ENCODE results near the gene GOLPH3.
"Not testable (repeated sequence)": the region's sequence is repeated elsewhere in the genome, so short reads cannot be mapped to it uniquely, and the experiment has no call there.

GOLPH3 gene

DNA sequence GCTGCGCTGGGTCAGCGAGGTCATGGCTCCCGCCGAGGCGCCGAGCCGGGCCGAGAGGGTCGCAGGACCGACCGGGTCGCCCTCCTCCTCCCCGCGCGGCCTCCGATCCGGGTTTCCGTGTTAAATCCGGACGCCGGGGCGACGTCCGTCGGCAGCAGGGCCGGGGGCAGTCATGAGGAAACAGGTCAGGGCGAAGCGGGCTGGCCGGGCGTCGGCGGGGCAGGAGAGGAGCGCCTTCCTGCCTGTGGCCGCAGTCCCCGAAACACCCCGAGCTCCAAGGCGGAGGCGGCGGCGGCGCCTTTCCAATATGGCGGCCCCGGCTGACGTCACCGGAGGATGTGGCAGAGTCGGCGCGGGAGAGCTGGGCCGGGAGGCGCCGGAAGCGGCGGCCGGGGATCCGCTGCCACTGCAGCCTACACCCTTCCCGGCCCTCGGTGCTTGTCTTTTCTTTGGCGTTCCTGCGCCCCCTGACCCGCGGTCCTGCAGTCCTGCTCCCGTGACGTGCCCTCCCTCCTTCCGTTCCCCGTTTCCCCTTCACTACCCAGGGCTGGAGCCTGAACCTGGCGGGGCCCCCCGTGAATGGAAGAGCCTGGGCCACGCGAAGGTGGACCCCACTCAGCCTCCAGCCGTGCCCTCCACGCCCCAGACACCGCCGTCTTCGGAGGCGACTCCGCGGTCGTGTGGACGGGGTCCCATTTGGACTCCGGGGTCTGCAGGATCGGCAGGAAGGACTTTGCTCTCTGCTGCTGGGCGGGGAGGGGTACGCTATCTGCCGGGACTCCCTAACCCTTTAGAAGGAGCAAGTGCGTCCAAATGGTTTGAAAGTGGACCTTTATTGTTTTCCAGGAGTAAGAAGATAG, at the start of gene GOLPH3:
Gene GOLPH3, minus strand, starts transcription at position 309 of the 860 bp plus-strand sequence. Its CDS starts 285 bp downstream, at position 24.
- peak; percentile 90 for DNase-seq

DNA sequence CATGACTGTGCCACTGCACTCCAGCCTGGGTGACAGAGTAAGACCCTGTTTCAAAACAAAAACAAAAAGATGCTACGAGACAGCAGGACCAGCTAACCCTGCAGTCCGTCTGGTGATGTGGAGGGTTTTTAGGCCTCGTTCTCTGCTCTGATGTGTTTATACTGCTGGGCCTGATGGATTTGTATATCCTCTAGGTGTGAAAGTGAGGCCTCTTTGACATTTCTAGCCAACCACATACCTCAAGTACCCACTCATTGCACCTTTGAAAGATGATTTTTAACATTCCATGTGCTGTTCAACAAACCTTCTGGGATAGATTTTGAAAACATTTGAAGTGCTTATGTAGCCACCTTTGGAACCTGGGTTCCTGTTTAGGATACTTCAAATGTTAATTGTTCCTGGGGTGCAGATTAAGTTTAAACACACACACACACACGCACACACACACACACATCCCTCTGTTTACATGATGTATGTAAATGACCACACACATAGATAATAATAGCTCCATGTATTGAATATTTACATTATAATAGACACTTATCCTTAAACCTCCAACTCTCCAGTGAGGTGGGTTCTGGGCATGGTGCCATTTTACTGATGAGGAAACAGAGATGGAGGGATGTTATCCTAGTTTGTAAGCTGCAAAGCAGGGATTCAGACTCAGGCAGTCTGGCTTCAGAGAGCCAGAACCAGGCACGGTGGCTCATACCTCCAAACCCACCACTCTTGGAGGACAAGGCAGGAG, 48.8 kb upstream of the GOLPH3 start:
- no peak for DNase-seq

DNA sequence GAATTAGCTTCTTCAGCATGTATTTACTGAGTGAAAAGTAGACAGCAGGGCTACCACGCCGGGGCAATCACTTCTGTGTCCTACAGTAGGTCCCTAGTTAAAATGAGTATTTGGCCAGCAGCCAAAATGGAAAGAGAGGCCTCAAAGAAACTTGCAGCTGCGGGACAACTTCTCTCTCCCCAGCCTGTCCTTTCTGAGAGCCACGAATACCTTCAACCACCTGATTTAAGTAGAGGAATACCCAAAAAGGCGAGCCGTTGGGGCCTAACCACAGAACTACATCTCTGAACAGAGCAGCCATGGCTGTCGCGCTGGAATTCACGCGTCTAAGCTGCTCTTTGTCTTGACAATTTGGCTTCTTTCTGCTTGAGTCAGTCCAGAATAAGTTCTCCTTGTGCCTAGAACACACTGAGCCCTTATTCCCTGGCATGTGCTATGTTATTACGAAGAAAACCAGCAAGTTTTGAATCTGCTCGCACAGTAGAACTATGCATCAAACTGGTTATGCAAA, 43.8 kb upstream of the GOLPH3 start:
- DNase-seq = peak; percentile 8

DNA sequence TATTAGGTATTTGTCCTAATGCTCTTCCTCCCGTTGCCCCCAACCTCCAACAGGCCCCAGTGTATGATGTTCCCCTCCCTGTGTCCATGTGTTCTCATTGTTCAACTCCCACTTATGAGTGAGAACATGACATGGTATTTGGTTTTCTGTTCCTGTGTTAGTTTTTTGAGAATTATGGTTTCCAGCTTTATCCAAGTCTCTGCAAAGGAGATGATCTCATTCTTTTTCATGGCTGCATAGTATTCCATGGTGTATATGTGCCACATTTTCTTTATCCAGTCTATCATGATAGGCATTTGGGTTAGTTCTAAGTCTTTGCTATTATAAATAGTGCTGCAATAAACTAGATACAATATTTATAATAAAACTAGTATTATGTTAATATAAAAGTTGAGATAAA, 40.2 kb upstream of the GOLPH3 start:
- DNase-seq = not testable (repeated sequence)

DNA sequence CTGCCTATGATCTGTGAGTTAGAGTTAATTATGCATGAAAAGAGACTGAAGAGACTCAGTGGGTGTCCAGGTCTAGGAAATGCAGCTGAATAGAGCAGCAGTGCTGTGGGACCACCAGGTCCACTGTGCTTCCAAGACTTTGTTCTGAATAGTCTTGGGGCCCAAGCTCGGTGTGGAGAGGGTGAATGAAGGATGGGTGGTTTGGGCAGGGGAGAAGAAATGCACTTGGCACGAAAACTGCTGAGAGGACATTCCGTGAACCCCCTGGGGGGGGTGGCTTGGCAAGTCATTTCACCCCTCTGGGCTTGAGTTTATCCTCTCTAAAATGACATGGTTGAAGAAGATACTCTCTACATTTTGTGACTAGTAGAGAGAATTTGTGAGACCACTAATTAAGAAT, 36.0 kb upstream of the GOLPH3 start:
- DNase-seq = no peak

DNA sequence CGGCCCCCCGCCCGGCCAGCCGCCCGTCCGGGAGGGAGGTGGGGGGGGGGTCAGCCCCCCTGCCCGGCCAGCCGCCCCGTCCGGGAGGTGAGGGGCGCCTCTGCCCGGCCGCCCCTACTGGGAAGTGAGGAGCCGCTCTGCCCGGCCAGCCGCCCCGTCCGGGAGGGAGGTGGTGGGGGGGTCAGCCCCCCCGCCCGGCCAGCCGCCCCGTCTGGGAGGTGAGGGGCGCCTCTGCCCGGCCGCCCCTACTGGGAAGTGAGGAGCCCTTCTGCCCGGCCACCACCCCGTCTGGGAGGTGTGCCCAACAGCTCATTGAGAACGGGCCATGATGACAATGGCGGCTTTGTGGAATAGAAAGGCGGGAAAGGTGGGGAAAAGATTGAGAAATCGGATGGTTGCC, 34.7 kb upstream of the GOLPH3 start:
- DNase-seq = not testable (repeated sequence)

DNA sequence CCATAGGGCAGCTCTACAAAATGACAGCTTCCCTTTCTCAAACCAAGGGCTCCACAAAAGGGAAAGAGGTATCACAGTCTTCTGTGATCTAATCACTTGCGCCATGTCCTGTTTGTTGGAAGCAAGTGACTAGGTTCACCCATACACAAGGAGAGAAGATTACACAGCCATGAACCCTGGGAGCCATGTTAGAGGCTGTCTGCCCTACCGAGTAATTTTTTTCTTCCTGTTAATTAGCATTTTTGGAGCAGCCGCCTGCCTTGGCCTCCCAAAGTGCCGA, 33.2 kb upstream of the GOLPH3 start:
- DNase-seq = no peak

DNA sequence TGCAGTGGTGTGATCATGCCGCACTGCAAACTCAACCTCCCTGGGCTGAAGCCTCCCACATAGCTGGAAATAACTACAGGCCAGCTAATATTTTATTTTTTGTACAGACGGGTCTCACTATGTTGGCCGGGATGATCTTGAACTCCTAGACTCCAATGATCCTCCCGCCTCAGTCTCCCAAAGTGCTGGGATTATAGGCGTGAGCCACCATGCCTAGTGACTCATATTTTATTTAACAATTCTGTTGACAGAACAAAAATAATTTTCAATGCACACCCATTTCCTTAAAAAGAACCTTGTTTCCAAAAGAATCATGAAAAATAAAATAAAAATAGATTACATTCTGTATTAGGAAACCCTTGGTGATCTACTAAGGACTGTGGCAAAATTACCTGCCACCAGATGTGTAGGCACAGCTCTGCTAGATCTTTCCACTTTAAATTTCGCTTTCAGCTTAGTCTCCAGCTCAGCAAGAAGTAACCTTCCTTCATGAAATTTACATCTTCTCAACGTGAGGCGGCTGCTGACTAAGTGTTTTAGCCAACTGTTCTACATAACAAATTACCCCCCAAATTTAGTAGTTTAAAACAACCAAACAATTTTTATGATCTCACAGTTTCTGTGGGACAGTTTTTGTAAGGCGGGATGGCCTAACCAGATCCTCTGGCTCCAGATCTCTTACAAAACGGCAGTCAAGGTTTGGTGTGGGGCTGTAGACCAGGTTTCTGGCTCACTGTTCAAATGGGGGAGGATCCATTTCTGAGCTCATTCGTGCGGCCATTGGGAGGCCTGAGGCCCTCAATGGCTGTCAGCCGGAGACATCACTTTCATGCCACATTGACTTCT, 32.6 kb upstream of the GOLPH3 start:
- no peak for DNase-seq

DNA sequence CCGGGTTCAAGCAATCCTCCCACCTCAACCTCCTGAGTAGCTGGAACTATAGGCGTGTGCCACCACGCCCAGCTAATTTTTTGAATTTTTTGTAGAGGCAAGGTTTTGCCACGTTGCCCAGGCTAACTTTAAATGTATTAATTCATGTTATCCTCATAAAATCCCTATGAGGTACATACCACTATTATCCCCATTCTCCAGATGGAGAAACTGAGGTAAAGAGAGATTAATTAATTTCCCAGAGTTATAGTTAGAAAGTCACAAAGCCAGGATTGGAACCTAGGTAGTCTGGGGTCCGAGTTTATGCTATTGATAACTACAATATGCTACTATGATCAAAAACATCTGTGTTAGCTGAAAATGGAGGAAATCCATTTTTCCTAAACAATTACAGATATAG, 31.9 kb upstream of the GOLPH3 start:
- DNase-seq = no peak

DNA sequence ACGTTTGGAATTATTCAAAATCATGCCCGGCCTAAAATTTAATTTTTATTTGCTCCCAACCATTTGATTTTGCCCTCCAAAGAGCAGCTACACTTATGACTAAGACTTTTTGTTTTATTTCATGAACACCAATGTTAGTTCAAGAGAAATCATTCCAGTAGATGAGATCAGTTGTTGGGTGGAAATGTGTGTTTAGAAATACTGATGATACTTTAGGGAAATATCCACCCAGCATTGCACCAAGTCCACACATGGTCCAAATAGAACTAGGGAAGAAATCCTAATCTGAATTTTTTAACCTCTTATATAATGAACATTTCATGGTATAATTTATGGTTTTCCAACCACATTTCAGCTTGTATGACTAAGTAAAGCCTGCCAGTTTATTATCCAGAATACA, 28.3 kb upstream of the GOLPH3 start:
- no peak for DNase-seq

DNA sequence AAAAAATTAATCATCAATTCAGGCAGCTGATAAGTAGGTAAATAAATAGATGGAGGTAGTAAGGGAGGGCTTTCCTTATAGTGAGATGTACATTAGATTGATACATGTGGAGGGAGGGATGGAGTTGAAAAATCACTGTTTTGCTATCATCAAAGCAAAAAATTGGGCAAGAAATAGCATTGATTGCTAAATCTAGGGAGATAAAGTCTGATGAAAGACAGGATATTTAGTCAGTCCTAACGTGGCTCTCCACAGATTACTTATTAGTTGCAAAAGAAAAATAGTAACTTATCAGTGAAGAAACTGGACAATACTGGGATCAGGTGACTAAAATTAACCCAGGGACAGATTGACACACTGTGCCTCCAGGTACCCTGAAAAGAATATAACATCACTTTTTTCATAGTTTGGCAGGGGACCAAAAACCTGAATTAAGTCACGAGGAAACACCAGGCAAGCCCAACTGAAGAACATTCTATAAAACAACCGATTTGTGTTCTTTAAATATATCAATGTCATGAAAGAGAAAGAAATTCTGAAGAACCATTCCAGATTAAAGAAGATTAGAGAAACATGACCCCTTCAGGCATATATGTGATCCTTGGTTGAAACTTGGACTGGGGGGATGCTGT, 27.1 kb upstream of the GOLPH3 start:
- DNase-seq = no peak

DNA sequence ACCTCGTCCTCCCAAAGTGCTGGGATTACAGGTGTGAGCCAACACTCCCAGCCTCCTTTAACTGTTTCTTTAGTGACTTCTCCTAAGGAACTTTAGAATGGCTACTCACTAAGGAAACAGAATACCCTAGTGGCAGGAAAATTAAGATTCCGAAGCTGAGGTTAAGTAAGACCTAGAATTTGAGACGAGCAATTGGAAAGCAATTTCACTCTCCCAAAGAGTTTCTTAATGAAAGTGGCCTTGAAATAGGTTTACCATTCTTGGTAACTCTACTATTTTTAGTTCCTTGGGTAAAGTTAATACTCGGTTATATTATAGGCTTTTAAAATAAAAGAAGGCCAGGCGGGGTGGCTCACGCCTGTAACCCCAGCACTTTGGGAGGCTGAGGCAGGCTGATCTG, 22.9 kb upstream of the GOLPH3 start:
- no peak for DNase-seq

DNA sequence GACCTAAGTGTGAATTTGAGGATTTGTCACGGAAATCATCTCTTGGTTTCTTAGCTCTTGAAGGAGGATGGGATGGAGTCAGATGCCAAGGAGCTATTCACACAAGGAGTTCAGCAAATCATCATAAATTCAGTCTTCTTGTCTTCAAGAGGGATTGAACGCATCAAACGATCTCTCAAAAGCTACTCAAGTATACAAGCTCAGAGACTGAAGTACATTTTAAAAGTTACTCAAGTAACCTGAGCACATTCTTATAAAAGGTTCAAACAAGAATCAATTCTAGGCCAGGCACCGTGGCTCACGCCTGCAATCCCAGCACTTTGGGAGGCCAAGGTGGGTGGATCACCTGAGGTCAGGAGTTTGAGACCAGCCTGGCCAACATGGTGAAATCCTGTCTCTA, 21.1 kb upstream of the GOLPH3 start:
- DNase-seq = no peak

DNA sequence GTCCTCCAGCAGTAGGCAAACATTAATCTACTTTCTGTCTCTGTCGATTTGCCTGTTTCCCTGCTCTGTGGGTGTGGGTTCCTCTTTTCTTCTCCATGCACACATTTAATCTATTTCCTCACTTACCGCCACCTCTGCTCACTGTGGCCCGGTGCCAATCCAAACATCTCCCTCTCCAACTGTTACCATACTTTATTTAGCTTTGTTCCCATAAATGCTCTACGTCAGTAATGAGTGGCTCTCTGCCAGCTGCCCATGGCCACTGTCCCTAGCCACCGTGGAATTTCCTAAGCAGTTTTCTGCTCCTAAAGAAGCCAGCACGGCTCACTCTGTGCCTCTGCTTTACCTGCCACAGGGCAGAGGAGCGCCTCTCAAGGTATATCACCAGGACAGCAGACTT, 19.5 kb upstream of the GOLPH3 start:
- peak; percentile 63 for DNase-seq

DNA sequence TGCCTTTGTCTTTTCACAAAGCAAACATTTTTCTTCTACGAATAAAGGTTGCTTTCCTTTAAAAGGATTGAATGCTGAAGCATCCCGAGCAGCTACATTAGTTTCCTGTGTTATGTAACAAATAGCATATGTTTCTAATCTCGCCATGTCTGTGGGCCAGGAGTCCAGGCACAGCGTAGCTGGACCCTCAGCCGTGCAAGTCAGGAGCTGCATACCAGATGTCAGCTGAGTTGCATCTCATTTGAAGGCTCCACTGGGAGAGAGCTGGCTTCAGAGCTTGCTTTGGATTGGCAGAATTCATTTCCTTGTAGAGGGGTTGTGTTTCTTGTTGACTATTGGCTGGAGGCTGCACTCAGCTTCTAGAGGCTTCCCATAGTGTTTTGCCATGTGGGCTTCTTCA, 16.0 kb upstream of the GOLPH3 start:
- no peak for DNase-seq

DNA sequence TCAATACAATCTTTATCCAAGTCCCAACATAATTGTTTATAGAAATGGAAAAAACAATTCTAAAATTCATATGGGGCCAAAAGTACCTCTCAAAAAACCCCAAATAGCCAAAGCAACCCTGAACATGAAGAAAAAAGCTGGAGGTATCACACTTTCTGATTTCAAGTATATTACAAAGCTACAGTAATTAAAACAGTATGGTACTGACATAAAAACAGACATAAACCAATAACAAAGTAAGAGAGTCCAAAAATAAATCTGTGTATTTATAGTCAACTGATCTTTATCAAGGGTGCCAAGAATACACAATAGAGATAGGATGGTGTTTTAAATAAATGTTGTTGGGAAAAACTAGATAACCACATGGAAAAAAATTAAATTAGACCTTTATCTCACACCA, 13.6 kb upstream of the GOLPH3 start:
- no peak for DNase-seq

DNA sequence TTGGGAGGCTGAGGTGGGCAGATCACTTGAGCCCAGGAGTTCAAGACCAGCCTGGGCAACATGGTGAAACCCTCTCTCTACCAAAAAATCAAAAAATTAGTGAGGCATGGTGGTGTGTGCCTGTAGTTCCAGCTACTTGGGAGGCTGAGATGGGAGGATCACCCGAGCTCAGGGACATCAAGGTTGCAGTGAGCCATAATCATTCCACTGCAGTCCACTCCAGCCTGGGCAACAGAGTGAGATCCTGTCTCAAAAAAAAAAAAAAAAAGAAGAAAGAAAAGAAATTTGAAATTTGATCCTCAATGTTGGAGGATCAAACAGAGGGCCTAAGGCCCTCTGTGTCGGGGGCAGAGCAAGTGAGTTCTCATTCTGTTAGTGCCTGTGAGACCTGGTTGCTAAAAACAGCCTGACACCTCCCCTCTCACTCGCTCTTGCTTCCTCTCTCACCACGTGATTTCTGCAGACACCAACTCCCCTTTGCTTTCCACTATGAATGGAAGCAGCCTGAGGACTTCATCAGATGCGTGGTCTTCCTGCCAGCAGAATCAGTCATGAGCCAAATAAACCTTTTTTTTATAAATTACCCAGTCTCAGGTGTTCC, 8.4 kb upstream of the GOLPH3 start:
- DNase-seq = no peak

DNA sequence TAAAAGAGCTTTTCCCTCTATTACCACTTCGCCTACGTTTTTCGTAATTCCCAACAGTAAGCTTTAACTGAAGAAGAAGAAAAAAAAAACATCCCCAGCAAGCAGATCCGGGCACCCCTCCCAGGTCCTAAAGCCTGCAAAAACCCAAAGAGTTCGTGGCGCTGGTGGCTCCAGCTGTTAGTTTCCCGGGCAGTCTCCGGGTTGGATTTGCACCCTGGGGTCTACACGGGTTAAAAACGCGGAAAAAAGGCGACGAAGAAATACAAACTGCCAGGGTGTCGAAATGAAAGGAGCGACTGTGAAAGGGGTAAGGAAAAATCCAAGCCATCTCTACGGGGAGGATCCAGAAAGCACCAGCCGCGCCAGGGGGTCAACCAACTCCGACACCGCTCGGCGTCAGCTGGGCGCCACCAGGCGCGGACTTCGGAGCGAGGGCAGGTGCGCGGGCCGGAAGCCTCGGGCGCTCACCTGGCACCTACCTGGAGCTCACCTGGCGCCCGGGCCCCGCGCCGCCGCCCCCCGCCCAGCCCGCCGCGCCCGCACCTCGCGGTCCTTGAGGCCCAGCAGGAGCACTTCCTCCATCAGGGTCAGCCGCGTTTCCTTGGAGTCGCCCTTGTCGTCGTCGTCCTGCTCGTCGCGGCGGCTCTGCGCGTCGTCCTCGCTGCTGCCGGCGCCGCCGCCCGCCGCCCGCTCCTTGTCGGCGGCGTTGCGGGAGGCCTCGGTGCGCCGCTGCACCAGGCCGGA, 680 bp downstream of the GOLPH3 start:
- peak; percentile 58 for DNase-seq

DNA sequence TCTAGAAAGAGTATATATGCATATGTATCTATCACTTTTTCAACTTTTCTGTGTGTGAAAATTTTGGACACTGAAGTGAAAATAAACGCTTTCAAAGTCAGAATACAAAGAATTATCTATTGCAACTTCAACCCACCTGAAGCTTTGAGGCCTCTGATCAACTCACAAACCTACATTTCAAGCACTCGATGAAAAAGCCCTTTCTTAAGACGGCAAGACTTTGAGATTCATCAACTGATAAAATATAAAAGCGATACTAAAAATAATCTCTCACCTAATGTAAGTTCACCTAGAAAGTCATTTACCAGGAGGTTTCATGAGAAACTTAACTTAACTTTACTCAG, 1.2 kb downstream of the GOLPH3 start:
- DNase-seq = no peak

DNA sequence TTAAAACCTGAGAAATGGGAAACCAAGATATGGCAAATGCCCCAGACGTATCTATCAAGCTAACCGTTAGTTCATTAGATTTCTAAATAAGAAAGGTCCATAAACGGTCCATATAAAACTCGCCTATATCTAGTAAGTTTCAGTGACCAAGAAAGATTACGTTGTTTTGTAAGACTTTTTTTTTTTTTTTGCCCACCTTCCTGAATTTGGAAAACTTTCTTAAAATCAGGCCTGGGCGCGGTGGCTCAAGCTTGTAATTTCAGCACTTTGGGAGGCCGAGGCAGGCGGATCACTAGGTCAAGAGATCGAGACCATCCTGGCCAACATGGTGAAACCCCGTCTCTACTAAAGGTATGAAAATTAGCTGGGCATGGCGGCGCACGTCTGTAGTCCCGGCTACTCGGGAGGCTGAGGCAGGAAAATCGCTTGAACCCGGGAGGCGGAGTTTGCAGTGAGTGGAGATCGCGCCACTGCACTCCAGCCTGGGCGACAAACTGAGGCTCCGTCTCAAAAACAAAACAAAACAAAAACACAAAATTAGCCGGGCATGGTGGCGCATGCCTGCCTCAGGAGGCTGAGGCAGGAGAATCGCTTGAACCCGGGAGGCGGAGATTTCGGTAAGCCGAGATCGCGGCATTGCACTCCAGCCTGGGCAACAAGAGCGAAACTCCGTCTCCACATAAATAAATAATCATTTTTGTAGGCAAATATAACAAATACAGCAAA, 1.8 kb downstream of the GOLPH3 start:
- DNase-seq = not testable (repeated sequence)

All from NCI-H2227 treated with DMSO at 0.1 percent for 48 hours (cell line).